ENCODE data around the gene PAPOLG.
"Not testable (repeated sequence)": the region's sequence is repeated elsewhere in the genome, so short reads cannot be mapped to it uniquely, and the experiment has no call there.

The PAPOLG gene

GRCh38 chr2:60823694-60824305, 67.7 kb downstream of the PAPOLG start:
- no peak for DNase-seq (ENCODE audit: low read depth)

DNA sequence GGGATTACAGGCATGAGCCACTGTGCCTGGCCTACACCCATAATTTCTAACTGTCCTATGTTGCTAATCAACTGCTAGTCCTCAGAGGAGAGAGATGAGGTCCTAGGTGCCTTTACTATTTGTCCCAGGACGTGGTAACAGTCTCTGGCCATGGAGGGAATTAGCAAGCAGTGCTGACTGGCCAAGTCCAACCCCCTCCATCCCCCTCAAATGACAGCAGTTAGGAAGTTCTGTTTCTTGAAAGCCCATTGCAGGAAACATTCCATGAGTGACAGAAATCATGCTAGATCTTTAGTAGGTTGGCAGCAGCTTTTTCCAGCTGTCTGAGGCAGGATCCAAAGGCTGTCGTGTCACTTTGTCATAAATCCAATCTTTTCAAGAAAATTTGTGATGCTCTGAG, 69.6 kb downstream of the PAPOLG start:
- no peak for DNase-seq (ENCODE audit: low read depth)

DNA sequence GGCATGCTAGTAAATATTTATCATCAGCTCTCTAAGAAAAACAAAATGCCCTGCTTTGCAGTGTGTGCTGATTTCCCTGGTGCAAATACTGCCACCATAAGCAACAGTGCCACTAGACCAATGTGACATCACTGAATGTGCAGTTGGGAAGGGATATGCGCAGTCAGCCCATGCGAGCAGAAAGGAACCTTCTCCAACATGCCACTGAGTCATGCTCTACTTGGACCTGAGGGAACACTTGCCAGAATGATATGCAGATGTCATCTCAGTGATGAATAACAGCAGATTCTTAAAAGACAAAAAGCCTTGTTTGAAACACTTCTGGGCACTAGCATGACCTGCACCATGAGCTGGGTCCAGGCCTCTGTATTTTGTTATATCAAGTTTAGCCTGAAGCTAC, 70.0 kb downstream of the PAPOLG start:
- DNase-seq (ENCODE audit: low read depth): no peak

- DNase-seq (ENCODE audit: low read depth): not testable (repeated sequence)
Observed at GRCh38 chr2:60826860-60827259, 70.8 kb downstream of the PAPOLG start.

DNA sequence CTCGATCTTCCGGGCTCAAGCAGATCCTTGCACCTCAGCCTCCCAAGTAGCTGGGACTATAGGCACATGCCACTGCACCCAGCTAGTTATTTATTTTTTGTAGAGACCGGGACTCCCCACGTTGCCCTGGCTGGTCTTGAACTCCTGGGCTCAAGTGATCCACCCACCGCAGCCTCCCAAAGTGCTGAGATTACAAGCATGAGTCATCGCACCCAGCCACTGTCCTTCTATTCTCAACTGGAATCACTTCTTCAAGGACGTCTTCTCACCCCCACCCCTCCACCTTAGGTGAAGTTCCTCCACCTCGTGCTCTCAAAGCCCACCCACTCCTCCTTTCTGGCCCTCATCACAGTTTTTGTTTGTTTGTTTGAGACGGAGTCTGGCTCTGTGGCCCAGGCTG, 71.3 kb downstream of the PAPOLG start:
- no peak for DNase-seq (ENCODE audit: low read depth)

DNA sequence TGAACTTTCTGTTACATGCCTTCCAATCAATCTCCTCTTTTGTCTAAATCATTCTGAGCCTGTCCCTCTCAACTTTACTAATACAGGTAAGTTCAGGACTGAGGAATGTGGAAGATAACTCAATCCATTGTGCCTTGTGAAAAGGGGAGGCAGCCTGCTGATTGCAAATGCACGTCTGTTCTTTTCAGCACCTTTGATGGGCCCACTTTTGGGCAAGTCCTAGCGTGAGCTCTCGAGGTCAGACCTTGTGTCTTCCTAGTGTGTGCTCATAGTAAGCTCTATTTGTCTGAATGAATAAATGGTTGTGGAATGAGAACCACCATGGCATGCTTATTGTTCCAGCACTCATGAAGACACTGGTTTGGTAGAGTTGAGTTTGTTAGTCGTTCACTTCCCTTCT, 74.9 kb downstream of the PAPOLG start:
- DNase-seq (ENCODE audit: low read depth): no peak

GRCh38 chr2:60831921-60832320, 75.9 kb downstream of the PAPOLG start:
- no peak for DNase-seq (ENCODE audit: low read depth)

GRCh38 chr2:60832621-60833020, 76.6 kb downstream of the PAPOLG start:
- no peak for DNase-seq (ENCODE audit: low read depth)

GRCh38 chr2:60834270-60834717, 78.2 kb downstream of the PAPOLG start:
- no peak for DNase-seq (ENCODE audit: low read depth)

- DNase-seq (ENCODE audit: low read depth): no peak
Observed at GRCh38 chr2:60836491-60836890, 80.4 kb downstream of the PAPOLG start.

GRCh38 chr2:60837123-60837522, 81.1 kb downstream of the PAPOLG start:
- DNase-seq (ENCODE audit: low read depth): no peak

DNA sequence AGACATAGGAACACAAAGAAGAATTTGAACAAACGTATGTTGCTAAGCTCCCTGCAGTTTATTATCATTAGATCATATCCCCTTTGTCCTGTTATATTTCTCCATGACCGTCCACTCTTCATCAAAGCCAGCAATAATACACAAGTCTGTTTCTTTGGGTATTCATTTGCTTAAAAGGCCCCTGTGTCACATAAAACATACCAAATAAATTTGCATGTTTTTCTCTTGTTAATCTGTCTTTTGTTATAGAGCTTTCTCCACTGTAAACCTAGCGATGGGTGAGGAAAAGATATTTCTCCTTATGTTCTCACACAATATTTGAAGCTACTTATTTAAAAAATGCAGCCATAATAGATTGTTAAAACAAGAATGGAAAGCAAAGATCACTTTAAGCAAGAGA, 82.4 kb downstream of the PAPOLG start:
- no peak for DNase-seq (ENCODE audit: low read depth)

- DNase-seq (ENCODE audit: low read depth): no peak
Observed at GRCh38 chr2:60839126-60839813, 83.2 kb downstream of the PAPOLG start.

DNA sequence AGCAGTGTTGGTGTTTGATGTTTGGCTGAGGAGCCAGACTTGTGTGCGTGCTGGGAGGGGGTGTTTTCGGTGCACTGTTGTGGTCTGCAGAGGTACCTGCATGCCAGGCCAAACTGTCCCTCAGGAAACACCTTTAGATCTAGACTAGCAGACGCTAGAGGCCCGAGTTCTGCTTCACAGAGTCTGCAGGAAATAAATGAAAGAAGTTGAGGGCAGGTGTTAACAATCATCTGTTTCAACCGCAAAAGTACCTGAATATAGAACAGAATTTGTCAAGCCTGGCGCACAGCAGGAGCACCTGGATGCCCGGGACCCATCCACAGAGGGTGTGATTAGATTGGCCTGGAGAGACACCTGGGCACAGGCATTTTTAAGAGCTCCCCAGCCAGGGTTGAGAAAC, 84.8 kb downstream of the PAPOLG start:
- DNase-seq (ENCODE audit: low read depth): no peak

DNA sequence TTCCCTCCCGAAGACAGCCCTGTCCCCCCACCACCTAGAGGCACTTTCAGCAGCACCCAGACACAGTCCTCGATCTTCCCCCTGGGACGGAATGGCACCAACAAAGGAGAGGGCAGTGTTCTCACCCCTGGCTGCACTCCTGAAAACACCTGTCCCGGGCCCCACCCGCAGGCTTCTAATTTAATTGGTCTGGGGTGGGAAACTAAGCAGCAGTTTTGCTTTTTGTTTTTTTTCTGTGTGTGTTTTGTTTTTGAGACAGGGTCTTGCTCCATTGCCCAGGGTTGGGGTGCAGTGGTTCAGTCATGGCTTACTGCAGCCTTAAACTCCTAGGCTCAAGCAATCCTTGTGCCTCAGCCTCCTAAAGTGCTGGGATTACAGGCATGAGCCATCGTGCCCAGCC, 86.9 kb downstream of the PAPOLG start:
- no peak for DNase-seq (ENCODE audit: low read depth)

- no peak for DNase-seq (ENCODE audit: low read depth)
Observed at GRCh38 chr2:60844105-60844504, 88.0 kb downstream of the PAPOLG start.

GRCh38 chr2:60847854-60848253, 91.8 kb downstream of the PAPOLG start:
- DNase-seq (ENCODE audit: low read depth): no peak
